ENCODE measurements around the gene SCIMP. TPM values are rescaled to one million over a fixed set of nuclear protein-coding genes. Genes with fewer than 3 reads are reported as not detected.

The SCIMP gene
- total RNA-seq, 4 donors from 2014 or later, result 1.7 to 17.0 (median 7.6) TPM

GRCh38 chr17:5264893-5265292 lies 30.2 kb upstream of the SCIMP start:
- no peak for TF ChIP-seq CTCF (IDR thresholded peaks at IDR 0.05; ENCODE audit: low read depth)

- no peak for TF ChIP-seq CTCF (IDR thresholded peaks at IDR 0.05; ENCODE audit: low read depth)
These were observed 28.8 kb upstream of the SCIMP start for GRCh38 chr17:5263441-5263840.

GRCh38 chr17:5262416-5262991 lies 27.8 kb upstream of the SCIMP start:
- no peak for TF ChIP-seq CTCF (IDR thresholded peaks at IDR 0.05; ENCODE audit: low read depth)

- no peak for TF ChIP-seq CTCF (IDR thresholded peaks at IDR 0.05; ENCODE audit: low read depth)
These were observed 25.9 kb upstream of the SCIMP start for GRCh38 chr17:5260542-5260941.

GRCh38 chr17:5257124-5257523 lies 22.5 kb upstream of the SCIMP start:
- TF ChIP-seq CTCF (IDR thresholded peaks at IDR 0.05; ENCODE audit: low read depth), result no peak

- no peak for TF ChIP-seq CTCF (IDR thresholded peaks at IDR 0.05; ENCODE audit: low read depth)
These were observed 20.4 kb upstream of the SCIMP start for GRCh38 chr17:5254903-5255521.

GRCh38 chr17:5254414-5254813 lies 19.8 kb upstream of the SCIMP start:
- TF ChIP-seq CTCF (IDR thresholded peaks at IDR 0.05; ENCODE audit: low read depth), result no peak
